Measurements from ENCODE around the gene ICE2. TPM values are rescaled to one million over a fixed set of nuclear protein-coding genes. Genes with fewer than 3 reads are reported as not detected.

Gene ICE2
- total RNA-seq, 1 donor from 2014 or later, result 26.5 TPM

DNA sequence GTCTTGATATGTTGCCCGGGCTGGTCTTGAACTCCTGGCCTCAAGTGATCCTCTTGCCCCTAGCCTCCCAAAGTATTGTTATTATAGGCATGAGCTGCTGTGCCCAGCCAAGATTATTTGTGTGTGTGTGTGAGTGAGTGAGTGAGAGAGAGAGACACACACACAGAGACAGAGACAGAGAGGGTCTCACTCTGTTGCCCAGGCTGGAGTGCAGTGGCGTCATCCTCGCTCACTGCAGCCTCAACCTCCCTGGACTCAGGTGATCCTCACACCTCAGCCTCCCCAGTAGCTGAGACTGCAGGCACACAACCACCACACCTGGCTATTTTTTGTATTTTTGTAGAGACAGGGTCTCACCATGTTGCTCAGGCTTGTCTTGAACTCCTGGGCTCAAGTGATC is 5.8 kb downstream of the ICE2 start:
- Histone ChIP-seq H3K9ac (ENCODE audit: low read length) (no peak overlapping the region), H3K4me2 (ENCODE audit: low read length) (no peak overlapping the region), H4K20me1 (ENCODE audit: insufficient read depth, low read length) (no peaks in the 10 kb centered on the region), H3K27me3 (ENCODE audit: insufficient read depth, low read length) (no peaks in the 10 kb centered on the region), H3K79me2 (ENCODE audit: insufficient read depth, low read length) (peaks cover 61% of the 10 kb centered on the region), H3K27ac (ENCODE audit: low read depth, low read length) (no peak overlapping the region), H3K4me3 (ENCODE audit: insufficient read depth, low read depth, low read length) (no peak overlapping the region), H3K9me3 (ENCODE audit: insufficient read depth, low read depth, low read length) (no peaks in the 10 kb centered on the region), H2AFZ (ENCODE audit: low read depth, low read length) (no peak overlapping the region), H3K4me1 (ENCODE audit: insufficient read depth, low read length) (peaks cover 23% of the 10 kb centered on the region), H3K36me3 (ENCODE audit: insufficient read depth, low read length) (peaks cover 15% of the 10 kb centered on the region)
- no peak overlapping the region for H3K4me3 Mint-ChIP-seq (ENCODE audit: unreplicated experiment)
- no peak overlapping the region for H3K27ac Mint-ChIP-seq (ENCODE audit: unreplicated experiment)
- peaks cover 9% of the 10 kb centered on the region for H3K36me3 Mint-ChIP-seq (ENCODE audit: low read depth, unreplicated experiment)
- H3K9me3 Mint-ChIP-seq (ENCODE audit: unreplicated experiment), result no peaks in the 10 kb centered on the region
- TF ChIP-seq EZH2 (IDR thresholded peaks at IDR 0.05; ENCODE audit: insufficient read depth, low read length), result no peak
- no peak for TF ChIP-seq CTCF (IDR thresholded peaks at IDR 0.05; ENCODE audit: insufficient read depth, low read depth, low read length)
- H3K27me3 Mint-ChIP-seq (ENCODE audit: low read depth, unreplicated experiment), result no peaks in the 10 kb centered on the region
- FAIRE-seq (no peak), DNase-seq (ENCODE audit: low read depth) (no peak)
- peaks cover 33% of the 10 kb centered on the region for H3K4me1 Mint-ChIP-seq (ENCODE audit: low read depth, unreplicated experiment)

GRCh38 chr15:60471314-60471713 is 7.6 kb downstream of the ICE2 start:
- Histone ChIP-seq H3K79me2 (ENCODE audit: insufficient read depth, low read length) (peaks cover 48% of the 10 kb centered on the region), H3K9me3 (ENCODE audit: insufficient read depth, low read depth, low read length) (no peaks in the 10 kb centered on the region), H3K4me3 (ENCODE audit: insufficient read depth, low read depth, low read length) (no peak overlapping the region), H4K20me1 (ENCODE audit: insufficient read depth, low read length) (no peaks in the 10 kb centered on the region), H3K4me2 (ENCODE audit: low read length) (no peak overlapping the region), H3K27me3 (ENCODE audit: insufficient read depth, low read length) (no peaks in the 10 kb centered on the region), H3K9ac (ENCODE audit: low read length) (no peak overlapping the region), H2AFZ (ENCODE audit: low read depth, low read length) (no peak overlapping the region), H3K4me1 (ENCODE audit: insufficient read depth, low read length) (peaks cover 5% of the 10 kb centered on the region), H3K36me3 (ENCODE audit: insufficient read depth, low read length) (peaks cover 24% of the 10 kb centered on the region), H3K27ac (ENCODE audit: low read depth, low read length) (no peak overlapping the region)
- peaks cover 9% of the 10 kb centered on the region for H3K36me3 Mint-ChIP-seq (ENCODE audit: low read depth, unreplicated experiment)
- H3K4me3 Mint-ChIP-seq (ENCODE audit: unreplicated experiment), result no peak overlapping the region
- no peak for FAIRE-seq
- no peak for DNase-seq (ENCODE audit: low read depth)
- no peak overlapping the region for H3K27ac Mint-ChIP-seq (ENCODE audit: unreplicated experiment)
- H3K4me1 Mint-ChIP-seq (ENCODE audit: low read depth, unreplicated experiment), result peaks cover 21% of the 10 kb centered on the region
- no peaks in the 10 kb centered on the region for H3K9me3 Mint-ChIP-seq (ENCODE audit: unreplicated experiment)
- TF ChIP-seq EZH2 (IDR thresholded peaks at IDR 0.05; ENCODE audit: insufficient read depth, low read length), result no peak
- no peak for TF ChIP-seq CTCF (IDR thresholded peaks at IDR 0.05; ENCODE audit: insufficient read depth, low read depth, low read length)
- H3K27me3 Mint-ChIP-seq (ENCODE audit: low read depth, unreplicated experiment), result no peaks in the 10 kb centered on the region

GRCh38 chr15:60469893-60470641 is 8.9 kb downstream of the ICE2 start:
- no peaks in the 10 kb centered on the region for H3K27me3 Mint-ChIP-seq (ENCODE audit: low read depth, unreplicated experiment)
- peaks cover 10% of the 10 kb centered on the region for H3K36me3 Mint-ChIP-seq (ENCODE audit: low read depth, unreplicated experiment)
- H3K27ac Mint-ChIP-seq (ENCODE audit: unreplicated experiment), result peak overlapping the region; percentile 22
- Histone ChIP-seq H3K9ac (ENCODE audit: low read length) (no peak overlapping the region), H3K9me3 (ENCODE audit: insufficient read depth, low read depth, low read length) (no peaks in the 10 kb centered on the region), H3K4me2 (ENCODE audit: low read length) (no peak overlapping the region), H3K4me1 (ENCODE audit: insufficient read depth, low read length) (no peaks in the 10 kb centered on the region), H3K27me3 (ENCODE audit: insufficient read depth, low read length) (no peaks in the 10 kb centered on the region), H2AFZ (ENCODE audit: low read depth, low read length) (no peak overlapping the region), H3K79me2 (ENCODE audit: insufficient read depth, low read length) (peaks cover 40% of the 10 kb centered on the region), H3K27ac (ENCODE audit: low read depth, low read length) (no peak overlapping the region), H3K4me3 (ENCODE audit: insufficient read depth, low read depth, low read length) (no peak overlapping the region), H4K20me1 (ENCODE audit: insufficient read depth, low read length) (no peaks in the 10 kb centered on the region), H3K36me3 (ENCODE audit: insufficient read depth, low read length) (peaks cover 27% of the 10 kb centered on the region)
- H3K4me3 Mint-ChIP-seq (ENCODE audit: unreplicated experiment), result no peak overlapping the region
- no peak for DNase-seq (ENCODE audit: low read depth)
- FAIRE-seq, result no peak
- TF ChIP-seq CTCF (IDR thresholded peaks at IDR 0.05; ENCODE audit: insufficient read depth, low read depth, low read length) (no peak), EZH2 (IDR thresholded peaks at IDR 0.05; ENCODE audit: insufficient read depth, low read length) (no peak)
- peaks cover 20% of the 10 kb centered on the region for H3K4me1 Mint-ChIP-seq (ENCODE audit: low read depth, unreplicated experiment)
- no peaks in the 10 kb centered on the region for H3K9me3 Mint-ChIP-seq (ENCODE audit: unreplicated experiment)

Data from astrocyte (in vitro differentiated cells and primary cell).